Stimulated activated CD8-positive, alpha-beta memory T cell treated with anti-CD3 and anti-CD28 coated beads, Interleukin-7, amount 100 ng/mL, for 24 hours (primary cell): ENCODE results near the gene KIF26A.

Experiments
- DNase-seq: peaks from one replicate; pipeline ENCODE4 v3.0.0-alpha.2; 2020; ENCODE audit warnings: low read depth

The KIF26A gene

DNA sequence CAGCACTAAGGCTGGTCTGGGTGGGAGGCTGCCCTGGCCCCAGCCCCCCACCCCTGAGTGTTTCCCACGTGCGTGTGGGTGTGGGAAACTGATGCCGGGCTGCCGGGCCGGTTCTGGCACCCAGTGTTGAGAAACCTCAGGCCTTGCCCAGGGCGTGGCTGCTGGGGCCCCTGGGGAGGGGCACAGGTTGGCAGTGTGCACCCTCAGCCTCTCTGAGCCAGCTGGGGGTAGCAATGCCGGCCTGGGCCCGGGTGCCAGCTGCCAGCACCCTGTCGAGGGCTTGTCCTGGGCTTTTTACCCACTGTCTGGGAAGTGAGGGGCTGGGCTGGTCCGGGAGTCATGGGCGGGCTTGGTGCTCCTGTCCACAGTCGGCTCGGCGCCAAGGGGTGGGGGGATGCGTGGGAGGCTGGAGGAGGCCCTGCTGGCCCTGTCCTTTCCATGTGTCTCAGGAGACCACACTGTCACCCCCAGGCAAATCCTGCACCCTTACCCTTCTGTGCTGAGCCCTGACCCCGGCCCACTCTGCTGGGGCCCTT lies 37.2 kb upstream of the KIF26A start:
- no peak for DNase-seq

DNA sequence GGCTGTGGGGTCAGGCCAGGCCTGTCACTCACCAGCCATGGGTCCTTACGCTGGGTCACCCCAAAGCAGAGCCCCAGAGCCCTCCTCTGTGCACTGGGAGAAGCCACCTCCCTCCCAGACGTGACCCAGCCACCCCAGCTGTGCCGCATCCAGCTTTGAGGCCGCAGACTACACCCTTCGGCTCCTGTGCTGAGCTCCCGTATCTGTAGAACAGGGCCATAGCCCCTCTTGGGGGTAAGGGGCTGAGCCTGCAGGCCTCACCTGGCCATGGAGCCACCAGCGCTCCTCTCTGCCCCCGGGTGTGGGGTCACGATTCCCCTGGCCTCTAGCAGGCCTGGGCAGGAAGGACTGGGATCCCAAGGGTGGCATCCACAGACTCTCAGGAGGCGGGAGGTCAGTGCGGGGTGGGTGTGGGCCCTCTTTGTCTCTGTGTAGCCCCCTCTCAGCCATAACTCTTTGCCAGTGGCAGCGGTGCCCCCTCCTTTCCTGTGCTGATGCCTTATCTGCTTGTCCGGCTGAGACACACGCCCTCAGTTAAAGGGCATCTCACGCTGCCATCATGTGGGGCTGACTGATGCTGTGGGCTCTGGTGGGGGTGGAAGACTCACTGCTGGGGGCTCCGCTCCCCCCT lies 36.6 kb upstream of the KIF26A start:
- no peak for DNase-seq

DNA sequence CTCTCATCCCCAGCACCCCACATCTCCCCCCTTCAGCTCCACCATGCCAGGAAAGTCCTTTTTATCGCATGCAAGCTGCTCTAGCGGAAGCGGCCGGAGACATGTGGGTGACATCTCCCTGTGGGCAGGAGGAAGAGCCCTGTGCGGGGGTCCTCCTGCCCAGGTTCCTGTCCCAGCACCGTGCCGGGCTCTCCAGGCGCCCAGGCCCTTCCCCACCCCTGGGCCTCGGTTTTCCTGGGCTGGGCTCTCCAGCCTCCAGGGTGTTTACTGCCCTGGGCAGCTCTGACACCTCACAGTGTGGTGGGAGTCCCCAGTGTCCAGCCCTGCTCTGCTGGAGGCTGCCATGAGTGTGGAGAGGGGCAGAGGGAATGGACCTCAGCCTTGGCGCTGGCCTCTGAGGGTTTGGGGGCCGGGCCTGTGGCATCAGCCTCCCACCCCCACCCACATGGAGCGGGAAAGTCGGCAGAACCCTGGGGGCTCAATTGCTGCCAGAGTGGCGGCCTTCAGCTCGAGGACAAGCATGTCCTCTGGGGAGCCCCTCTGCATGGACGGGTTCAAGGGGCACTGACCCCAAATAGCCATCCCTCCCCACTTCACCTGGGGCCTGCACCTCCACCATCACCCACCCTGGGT lies 36.0 kb upstream of the KIF26A start:
- no peak for DNase-seq

DNA sequence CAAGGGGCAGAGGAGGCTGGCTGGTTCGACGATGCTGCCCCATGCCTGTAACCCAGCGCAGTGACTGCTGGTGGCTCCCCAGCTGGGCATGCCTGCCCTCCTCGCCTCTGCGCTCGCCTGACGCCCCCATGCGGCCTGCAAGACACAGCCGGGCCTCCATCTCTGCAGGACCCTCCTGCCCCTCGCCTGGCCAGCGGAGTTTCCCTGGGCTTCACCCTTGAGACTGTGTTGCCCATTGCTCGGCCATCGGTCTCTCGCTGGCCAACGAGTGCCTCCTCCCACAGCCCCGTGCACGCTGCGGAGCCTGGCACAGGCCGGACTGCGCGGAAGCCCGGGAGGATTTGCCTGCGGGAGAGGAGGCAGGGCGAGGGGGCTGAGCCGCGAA lies 35.3 kb upstream of the KIF26A start:
- no peak for DNase-seq

DNA sequence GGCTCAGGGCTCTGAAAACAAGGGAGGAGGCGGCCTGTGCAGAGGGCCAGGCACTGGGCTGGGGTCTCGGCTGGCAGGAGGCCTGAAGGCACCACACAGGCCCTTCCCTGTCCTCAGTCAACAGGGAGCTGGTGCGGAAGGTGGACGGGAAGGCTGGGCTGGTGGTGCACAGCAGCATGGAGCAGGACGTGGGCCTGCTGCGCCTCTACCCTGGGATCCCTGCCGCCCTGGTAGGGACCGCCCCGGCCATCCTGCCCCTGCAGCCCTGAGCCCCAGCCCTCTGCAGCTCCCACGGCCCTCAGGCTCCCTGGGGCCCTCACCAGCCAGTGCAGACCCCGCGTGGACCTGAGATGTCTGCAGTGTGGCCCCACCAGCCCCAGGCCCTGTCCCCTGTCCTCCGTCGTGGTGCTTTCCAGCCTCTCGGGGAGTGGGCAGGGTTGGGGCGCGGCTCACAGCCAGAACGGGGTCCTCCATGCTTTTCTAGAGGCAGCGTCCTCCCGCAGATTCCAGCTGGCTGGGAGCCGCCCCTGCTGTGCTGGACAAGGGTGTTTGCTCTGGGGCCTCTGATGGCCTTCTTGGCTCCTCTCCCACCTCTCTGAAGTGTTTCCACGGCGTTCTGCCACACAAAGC lies 34.8 kb upstream of the KIF26A start:
- no peak for DNase-seq

DNA sequence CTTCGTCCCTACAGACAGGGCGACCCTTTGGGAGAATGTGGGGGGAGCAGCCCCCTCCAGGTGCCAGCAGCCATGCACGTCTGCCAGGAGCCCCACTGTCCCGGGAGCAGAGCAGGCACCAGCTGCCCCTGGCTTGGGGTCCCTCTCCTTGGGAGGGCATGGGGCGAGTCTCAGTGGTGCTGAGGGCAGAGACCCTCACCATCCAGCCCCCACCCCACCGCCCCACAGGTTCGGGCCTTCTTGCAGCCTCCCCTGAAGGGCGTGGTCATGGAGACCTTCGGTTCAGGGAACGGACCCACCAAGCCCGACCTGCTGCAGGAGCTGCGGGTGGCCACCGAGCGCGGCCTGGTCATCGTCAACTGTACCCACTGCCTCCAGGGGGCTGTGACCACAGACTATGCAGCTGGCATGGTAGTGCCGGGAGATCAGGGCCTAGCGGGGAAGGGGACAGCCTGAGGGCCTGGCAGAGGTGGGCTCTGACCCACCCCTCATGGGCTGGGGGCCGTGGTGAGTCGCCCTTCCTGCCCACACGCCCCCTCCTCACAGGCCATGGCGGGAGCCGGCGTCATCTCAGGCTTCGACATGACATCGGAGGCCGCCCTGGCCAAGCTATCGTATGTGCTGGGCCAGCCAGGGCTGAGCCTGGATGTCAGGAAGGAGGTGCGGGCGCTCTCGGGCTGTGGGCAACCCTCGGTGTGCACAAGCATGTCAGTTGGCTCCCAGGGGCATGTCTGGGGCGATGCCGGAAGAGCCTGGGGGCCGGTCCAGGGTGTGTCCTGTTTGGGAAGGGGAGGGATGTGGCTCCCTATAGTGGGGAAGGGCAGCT lies 34.1 kb upstream of the KIF26A start:
- DNase-seq: no peak

DNA sequence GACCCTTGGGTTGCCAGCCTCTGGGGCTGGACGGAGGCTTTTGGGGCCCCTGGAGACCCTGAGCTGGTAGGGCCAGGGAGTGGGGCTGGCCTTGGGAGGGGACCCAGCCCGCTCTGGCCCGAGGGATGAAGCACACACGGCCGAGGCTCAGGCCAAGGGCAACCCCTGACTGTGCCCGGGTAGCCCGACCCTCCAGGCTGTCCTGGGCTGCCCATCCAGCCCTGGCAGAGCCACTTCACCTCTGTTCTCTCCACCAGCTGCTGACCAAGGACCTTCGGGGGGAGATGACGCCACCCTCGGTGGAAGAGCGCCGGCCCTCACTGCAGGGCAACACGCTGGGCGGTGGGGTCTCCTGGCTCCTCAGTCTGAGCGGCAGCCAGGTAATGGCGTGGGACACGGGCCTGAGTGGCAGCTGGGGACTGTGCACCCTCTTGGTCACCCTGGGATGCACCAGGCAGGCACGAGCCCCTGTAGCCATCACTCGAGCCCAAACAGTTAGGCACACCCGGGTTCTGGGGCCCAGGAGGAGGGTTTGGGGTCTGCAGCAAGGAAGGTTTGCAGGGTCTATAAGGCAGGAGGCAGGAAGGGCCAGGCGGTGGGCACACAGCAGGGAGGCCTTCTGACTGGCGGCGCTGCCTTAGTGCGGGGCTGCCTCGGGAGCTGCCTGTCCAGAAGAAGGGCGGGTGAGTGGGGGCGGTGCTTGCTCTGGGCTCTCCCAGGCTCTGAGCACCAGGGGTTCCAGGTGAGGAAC lies 33.1 kb upstream of the KIF26A start:
- no peak for DNase-seq

DNA sequence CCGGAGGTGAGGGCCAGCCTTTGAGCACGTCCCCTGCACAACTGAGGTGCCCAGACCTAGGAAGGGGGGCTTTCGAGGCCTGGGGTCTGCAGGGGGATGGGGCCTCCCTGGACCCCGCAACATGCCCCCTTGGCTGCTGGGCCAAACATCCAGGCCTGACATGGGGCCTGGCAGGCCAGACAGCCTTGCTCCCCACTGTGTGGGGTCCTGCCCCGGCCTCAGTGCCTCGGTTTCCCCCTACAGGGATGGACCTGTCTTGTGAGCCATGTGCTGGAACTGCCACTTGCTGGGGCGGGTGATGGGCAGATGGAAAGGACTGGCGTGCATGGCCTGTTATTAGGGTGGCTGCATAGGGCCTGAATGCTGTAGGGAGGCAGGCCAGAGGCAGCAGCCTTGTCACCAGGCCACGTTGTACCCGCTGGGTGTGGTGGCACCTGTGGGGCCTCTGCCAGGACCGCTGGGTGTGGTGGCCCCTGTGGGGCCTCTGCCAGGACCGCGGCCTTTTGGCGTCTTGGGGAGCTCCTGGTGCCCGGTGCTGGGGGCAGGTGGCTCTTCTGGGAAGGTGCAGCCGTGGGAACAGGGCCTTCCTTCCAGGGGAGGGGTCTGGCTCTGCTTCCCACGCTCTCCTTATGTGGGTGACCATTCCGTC lies 32.4 kb upstream of the KIF26A start:
- no peak for DNase-seq

DNA sequence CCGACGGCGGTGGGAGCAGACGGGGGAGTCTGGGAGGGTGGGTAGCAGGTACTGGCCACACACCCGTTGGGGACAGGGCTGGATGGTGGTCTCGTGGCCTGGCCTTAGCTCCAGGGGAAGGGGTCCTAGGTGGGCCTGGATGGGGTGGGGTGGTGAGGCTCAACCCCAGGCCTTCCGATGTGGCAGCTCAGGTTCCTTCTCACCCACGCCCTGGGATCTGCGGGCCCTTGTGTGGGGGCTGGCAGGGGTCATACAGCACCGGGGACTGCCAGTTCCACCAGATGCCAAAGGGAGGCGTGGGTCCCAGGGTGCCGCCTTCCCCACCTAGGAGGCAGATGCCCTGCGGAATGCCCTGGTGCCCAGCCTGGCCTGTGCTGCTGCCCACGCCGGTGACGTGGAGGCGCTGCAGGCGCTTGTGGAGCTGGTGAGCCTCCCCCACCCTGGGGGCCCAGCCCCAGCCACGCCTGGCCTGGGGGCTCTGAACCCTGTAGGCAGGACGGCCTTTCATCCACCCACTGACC lies 31.9 kb upstream of the KIF26A start:
- no peak for DNase-seq

DNA sequence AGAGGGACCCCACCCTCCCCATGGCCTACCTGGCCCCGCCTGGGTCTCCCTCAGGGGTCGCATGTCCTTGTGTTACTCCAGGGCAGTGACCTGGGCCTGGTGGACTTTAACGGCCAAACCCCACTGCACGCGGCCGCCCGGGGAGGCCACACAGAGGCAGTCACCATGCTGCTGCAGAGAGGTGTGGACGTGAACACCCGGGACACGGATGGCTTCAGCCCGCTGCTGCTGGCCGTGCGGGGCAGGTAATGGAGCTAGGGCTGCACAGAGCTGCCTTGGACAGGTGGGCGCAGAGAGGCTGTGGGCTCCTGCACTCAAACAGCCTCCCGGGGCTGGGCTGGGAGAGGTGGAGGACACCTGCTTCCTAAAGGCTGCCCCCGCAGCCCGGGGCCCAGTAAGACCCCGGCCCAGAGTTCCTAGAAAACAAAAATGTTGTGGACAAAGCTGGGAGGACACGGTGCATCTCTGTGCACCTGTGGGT lies 31.2 kb upstream of the KIF26A start:
- DNase-seq: no peak

DNA sequence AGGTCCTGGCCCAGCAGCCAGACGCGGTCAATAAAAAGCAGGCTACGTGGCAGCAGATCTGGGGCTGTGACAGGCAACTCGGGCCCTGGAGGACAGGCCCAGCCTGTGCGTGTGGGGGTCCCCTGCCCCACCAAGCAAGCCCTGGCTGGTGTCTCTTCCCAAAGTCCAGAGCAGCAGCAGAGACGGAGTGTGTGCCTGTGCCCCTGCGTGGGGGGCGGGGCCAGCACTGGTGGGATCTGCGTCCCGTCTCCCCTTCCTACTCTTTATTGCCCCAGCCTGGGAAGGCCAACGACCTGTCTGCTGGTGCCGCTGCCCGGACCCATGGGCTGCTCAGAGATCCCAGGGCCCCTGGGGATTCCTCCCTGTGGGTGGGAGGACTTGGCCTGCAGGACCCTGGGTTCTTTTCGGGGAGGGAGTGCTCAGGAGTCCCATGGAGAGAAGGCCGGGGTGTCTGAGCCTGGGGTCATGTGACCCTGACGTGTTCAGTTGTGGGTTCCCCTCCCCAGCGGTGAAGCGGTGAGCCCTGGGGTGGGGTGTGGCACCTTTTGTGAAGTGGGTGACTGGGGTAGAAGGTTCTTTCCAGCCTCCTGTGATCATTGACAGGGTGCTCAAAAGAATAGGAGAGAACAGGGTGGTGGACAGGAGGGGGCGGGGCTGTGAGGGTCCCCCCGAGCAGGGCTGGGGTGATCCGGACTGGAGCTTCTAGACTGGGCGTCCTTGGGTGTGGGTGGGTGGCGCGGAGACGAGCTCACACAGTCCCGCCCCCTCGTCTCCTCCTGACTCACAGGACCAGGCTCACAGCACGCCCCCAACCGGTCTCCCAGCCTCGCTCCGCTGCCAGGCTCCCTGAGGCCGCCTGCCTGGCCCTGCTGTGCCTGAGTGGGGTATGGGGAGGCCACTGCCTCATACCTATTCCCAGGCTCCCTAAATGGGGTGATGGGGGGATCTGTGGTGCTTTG lies 30.5 kb upstream of the KIF26A start:
- DNase-seq: no peak

DNA sequence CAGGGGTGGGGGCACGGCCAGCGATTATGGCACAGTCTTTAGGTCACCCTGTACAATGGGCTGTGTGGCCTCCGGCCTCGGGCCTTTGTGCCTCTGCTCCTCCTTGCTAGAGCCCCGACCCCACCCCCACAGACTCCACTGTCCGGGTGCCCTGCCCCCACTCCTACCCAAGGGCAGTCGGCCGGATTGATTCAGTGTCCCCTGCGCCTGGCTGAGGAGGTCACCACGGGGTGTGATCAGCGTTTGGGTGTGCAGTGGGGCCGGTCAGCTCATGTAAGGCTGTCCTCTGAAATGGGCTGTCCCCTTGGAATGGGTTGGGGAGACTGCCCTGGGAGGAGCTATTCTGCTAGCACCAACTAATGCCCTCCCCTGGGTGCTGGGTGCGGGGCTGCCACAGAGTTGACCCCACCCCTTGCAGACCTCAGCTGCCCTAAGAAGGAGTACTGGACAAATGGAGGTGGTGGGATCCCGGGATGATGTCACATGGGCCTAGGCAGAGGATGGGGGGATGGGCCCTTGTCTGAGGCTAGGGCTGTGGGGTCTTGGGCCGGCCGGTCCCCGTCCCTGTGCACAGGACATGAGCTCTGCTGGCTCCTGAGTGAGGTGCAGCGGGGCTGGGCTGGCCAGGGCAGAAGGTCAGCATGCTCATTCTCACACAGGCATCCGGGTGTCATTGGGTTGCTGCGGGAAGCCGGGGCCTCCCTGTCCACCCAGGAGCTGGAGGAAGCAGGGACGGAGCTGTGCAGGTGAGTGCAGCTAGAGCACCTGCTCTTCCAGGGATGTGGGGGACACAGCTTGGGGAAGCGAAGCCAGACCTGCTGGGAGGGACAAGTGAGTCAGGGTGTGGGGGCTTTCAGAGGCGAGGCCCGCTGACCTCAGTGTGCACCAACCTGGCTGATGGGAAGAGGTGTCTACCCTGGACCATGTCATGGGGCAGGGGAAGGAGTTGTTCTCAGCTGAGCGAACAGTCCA lies 29.5 kb upstream of the KIF26A start:
- DNase-seq: no peak

DNA sequence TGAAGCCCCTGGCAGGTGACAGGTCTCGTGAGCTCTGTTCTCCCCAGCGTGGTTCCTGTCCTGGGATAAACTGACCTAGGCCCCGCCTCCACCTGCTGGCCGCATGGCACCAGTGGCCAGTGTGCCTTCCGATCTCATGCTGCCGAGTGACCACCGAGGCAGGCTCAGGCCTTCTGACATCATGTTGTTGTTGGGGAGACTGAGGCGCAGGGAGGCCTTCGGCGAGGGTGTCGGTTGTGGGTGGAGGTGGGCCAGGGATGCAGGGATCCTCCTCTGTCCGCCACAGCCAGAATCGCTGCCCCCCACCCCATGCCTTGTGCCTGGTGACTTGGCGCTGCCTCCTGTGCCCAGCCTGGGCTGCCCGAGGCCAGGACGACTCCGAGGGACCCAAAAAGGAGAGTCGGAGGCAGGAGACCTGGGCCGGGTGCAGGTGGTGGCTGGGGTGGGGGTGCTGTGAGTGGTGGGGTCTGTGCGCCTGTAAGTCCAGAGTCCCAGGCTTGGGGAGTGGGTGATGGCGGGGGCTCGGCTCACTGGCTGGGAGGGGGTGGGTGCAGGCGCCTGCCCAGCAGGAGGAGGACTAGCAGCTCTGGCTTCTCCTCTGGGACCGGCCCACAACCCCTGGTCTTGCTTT lies 28.5 kb upstream of the KIF26A start:
- DNase-seq: no peak

DNA sequence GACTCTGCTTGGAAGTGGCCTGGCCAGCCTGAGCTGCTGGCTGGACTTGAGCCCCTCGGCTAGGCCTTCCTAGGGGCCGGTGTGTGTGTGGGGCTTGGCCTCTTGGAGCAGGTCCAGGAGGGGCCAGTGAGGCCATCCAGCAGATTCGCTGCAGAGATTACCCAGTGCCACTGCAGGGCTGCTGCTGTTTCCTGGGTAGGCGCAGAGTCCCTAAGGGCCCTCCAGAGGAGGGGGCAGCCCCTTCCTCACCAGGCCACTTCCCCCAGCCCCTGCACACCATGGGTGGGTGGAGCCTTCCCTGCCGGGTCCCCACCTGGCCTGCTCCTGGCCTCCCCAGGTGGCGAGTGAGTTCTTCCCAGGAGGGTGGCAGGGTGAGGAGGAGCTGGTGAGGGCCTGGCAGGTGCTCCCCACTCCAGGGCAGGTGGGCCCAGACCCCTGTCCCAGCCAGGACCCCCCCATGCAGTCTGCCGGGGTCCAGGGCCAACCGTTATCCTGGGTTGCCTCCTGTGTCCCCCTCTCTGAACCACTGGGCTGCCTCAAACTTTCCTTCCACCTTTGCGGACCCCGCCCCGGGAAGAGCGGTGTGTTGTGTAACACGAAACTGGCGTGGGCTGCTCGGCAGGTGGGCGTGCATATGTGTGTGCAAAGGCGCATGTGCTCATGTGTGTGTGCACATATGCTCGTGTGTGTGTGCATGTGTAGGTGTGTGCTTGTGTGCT lies 27.7 kb upstream of the KIF26A start:
- no peak for DNase-seq

DNA sequence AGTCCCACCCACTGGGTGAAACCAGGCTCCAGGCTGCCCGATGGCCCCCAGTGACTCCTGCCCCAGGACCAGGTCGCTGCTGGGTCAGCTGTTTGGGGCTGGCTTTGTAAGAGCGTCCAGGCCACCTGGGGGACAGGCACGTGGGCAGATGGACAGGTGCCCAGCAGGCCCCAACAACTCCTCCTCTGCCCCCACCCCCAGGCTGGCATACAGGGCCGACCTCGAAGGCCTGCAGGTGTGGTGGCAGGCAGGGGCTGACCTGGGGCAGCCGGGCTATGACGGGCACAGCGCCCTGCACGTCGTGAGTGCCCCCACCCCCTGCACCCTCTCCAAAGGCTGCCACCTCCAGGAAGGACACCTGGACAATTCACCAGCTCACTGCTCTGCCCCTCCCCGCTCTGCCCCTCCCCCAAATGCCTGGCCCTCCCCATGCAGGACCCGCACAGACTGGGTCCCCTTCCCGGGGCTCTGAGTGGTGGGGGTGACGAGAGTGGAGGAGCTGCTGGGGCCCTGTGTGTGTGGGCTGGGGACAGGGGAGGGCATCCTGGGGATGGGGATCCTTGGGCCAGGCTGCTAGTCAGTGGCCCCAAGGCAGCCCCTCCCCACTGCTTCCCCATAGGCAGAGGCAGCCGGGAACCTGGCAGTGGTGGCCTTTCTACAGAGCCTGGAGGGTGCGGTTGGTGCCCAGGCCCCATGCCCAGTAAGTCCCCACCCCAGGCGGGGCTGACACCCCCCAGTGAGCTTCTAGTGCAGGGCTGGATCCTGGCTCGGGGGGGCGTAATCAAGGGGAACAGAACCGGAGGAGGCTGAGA lies 26.9 kb upstream of the KIF26A start:
- no peak for DNase-seq

DNA sequence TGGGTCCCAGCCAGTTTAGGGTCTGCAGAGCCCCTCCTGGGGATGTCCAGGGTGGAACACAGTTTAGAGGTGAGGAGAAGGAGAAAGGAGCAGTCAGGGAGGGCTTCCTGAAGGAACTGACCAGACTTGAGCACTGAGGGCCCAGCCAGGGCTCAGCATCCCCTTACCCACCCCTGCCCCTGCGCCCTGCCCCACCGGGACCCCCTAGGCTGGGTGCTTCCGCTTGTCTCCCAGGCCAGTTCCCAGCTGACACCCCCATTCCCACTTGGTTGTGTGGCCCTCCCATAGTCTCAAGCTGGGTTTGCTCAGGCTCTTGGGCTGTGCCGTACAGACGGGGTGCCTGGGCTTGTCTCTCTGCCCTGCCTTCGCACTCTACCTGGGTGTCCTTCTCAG lies 26.3 kb upstream of the KIF26A start:
- no peak for DNase-seq
